Adrenal gland (tissue), 12 donors: ENCODE measurements around the gene FRY. TPM values are rescaled to one million over a fixed set of nuclear protein-coding genes. Genes with fewer than 3 reads are reported as not detected.
A peak's percentile ranks its signal among the peaks of the same experiment; 100 is the strongest.

Experiments
- DNase-seq, 7 donors: peaks; one replicate each; pipeline ENCODE4 v3.0.0-alpha.2; 2019 to 2020
- H3K27ac ChIP-seq, 5 donors: fragments of 200-600 bp; sonication (generic) in 4 of 5; 1 replicate in 3 of 5; 2 replicates in 2 of 5; pipeline versions ENCODE4 v1.5.1 to v1.8.0; 2016 to 2020; ENCODE audit warnings: mild to moderate bottlenecking in 1 of 5
- H3K27me3 ChIP-seq: fragments of 200-600 bp; 2 replicates; pipeline ENCODE4 v1.8.0; 2021
- H3K36me3 ChIP-seq, 2 donors: fragments of 200-600 bp; replicated peaks in 1 of 2; 1 replicate in 1 of 2; 2 replicates in 1 of 2; pipeline versions ENCODE4 v1.5.1 to v1.8.0; 2018 to 2022
- H3K4me1 ChIP-seq, 2 donors: fragments of 200-600 bp; replicated peaks in 1 of 2; 1 replicate in 1 of 2; 2 replicates in 1 of 2; pipeline versions ENCODE4 v1.5.1 to v1.8.0; 2018 to 2021
- H3K4me3 ChIP-seq, 4 donors: fragments of 200-600 bp; sonication (generic) in 3 of 4; one replicate each; pipeline ENCODE4 v1.5.1; 2016 to 2018
- H3K9me3 ChIP-seq, 3 donors: fragments of 200-600 bp; sonication (generic) in 1 of 3; replicated peaks in 1 of 3; 1 replicate in 2 of 3; 2 replicates in 1 of 3; pipeline versions ENCODE4 v1.5.1 to v1.8.0; 2016 to 2021
- CTCF ChIP-seq, 6 experiments: fragments of 450-650 bp in 4 of 6; fragments of 200-600 bp in 2 of 6; sonication (generic) in 1 of 6; IDR thresholded peaks; 1 replicate in 5 of 6; 2 replicates in 1 of 6; pipeline versions ENCODE4 v1.5.1 to v1.8.0; 2016 to 2021; ENCODE audit warnings: antibody characterized with exemption in 6 of 6, mild to moderate bottlenecking in 2 of 6, moderate library complexity in 1 of 6
- POLR2A ChIP-seq, 2 donors: fragments of 450-650 bp; IDR thresholded peaks; one replicate each; pipeline ENCODE4 v1.6.1; 2017; ENCODE audit warnings: antibody characterized with exemption in 2 of 2, mild to moderate bottlenecking in 2 of 2, moderate library complexity in 1 of 2
- WGBS, 4 donors: extraction: QIAGEN DNeasy Blood & Tissue Kit in 2 of 4; methylation state at CpG; one replicate each; pipeline versions ENCODE4 v1.1.5 to v1.1.7; 2013 to 2017; 5-methylcytosine and 5-hydroxymethylcytosine counted together
- intact Hi-C, 2 donors: fragments of 100-400 bp; cut with DNase I; formaldehyde crosslinking; loops; one replicate each; pipeline versions ENCODE4 v1.14.1 to v1.15.0; 2022 to 2023
- polyA plus RNA-seq, 3 donors: library from polyadenylated mRNA; stranded (reverse); fragments of 200-250 nt in 2 of 3; fragments of 350-450 nt in 1 of 3; fragmentation: Illumina TruSeq in 1 of 3; extraction: RNeasy Lipid Tissue Mini Kit (QIAGEN cat#74804) in 1 of 3; gene quantifications; one replicate each; pipeline ENCODE4 v1.2.3, GENCODE V29; 2013 to 2014
- total RNA-seq, 9 donors: library from RNA; depleted of rRNA in 4 of 9; stranded (reverse); fragments of >200 nt in 4 of 9; fragments of 120-200 nt in 1 of 9; fragmentation: NEBNext Ultra II Directional in 1 of 9; extraction: Animal tissue kit (Norgen Biotek cat#: 25700) in 1 of 9; gene quantifications; one replicate each; pipeline versions ENCODE4 v1.1.0 to v1.2.4, GENCODE V29; 2013 to 2023
- donor health status: healthy with polysubstance abuse.
- donor health status: Bipolar disorder and iron deficiency.
- donor health status: DM: yes; HTN: yes; CAD: no.
- donor health status: DM: no; HTN: no; CAD: no.
- donor health status: DM: no; HTN: no; CAD: no.
- donor health status: DM: yes; HTN: yes; CAD: no.

FRY gene
- total and polyA plus RNA-seq, 12 donors, result 1.5 to 17.2 (median 7.3) TPM

GRCh38 chr13:32028711-32029110, 2.9 kb upstream of the FRY start:
- 90 to 95% (median 93%) methylated on average over 3 of the region's 3 CpGs for WGBS, 4 donors
- Histone ChIP-seq H3K36me3 (no peaks in the 10 kb centered on the region), H3K4me3 (no peak overlapping the region), H3K27ac (no peak overlapping the region), H3K27me3 (no peaks in the 10 kb centered on the region), H3K4me1 (peaks cover 0 to 7% of the 10 kb centered on the region in 2 donors), H3K9me3 (no peaks in the 10 kb centered on the region)
- intact Hi-C loops, result no loop called here
- DNase-seq, result no peak
- TF ChIP-seq POLR2A (IDR thresholded peaks at IDR 0.05), result no peak
- no peak for TF ChIP-seq CTCF (IDR thresholded peaks at IDR 0.05)

- Histone ChIP-seq H3K36me3 (no peaks in the 10 kb centered on the region), H3K27me3 (no peaks in the 10 kb centered on the region), H3K4me3 (no peak overlapping the region), H3K4me1 (peaks cover 0 to 7% of the 10 kb centered on the region in 2 donors), H3K27ac (no peak overlapping the region), H3K9me3 (no peaks in the 10 kb centered on the region)
- intact Hi-C loops, result no loop called here
- no peak for DNase-seq
- TF ChIP-seq CTCF (IDR thresholded peaks at IDR 0.05), result no peak
- no peak for TF ChIP-seq POLR2A (IDR thresholded peaks at IDR 0.05)
- WGBS, 4 donors, result 91 to 93% (median 92%) methylated on average over 6 of the region's 6 CpGs
These were observed 1.9 kb upstream of the FRY start for GRCh38 chr13:32029684-32030083.

GRCh38 chr13:32031815-32032370, 319 bp downstream of the FRY start:
- H3K27ac ChIP-seq, result peak overlapping the region in 4 of 5 donors; percentile 5 to 81 (median 52)
- intact Hi-C loops, result no loop called here
- WGBS, 4 donors, result 14 to 27% (median 18%) methylated on average over 3 of the region's 3 CpGs
- no peak for DNase-seq
- peaks cover 0 to 7% of the 10 kb centered on the region in 2 donors for H3K4me1 ChIP-seq
- H3K4me3 ChIP-seq, result peak overlapping the region in 2 of 4 donors; percentile 54 to 63
- no peaks in the 10 kb centered on the region for H3K9me3 ChIP-seq
- no peaks in the 10 kb centered on the region for H3K36me3 ChIP-seq
- H3K27me3 ChIP-seq, result no peaks in the 10 kb centered on the region
- TF ChIP-seq POLR2A (IDR thresholded peaks at IDR 0.05) (no peak), CTCF (IDR thresholded peaks at IDR 0.05) (no peak)

GRCh38 chr13:32032759-32033158, 1.2 kb downstream of the FRY start:
- Histone ChIP-seq H3K4me3 (no peak overlapping the region), H3K9me3 (no peaks in the 10 kb centered on the region), H3K27ac (peak overlapping the region in 1 of 5 donors; percentile 81), H3K4me1 (peaks cover 0 to 7% of the 10 kb centered on the region in 2 donors), H3K36me3 (no peaks in the 10 kb centered on the region), H3K27me3 (no peaks in the 10 kb centered on the region)
- DNase-seq, result no peak
- intact Hi-C loops, result no loop called here
- TF ChIP-seq CTCF (IDR thresholded peaks at IDR 0.05) (no peak), POLR2A (IDR thresholded peaks at IDR 0.05) (no peak)
- 71 to 86% (median 76%) methylated on average over 1 of the region's 1 CpG for WGBS, 4 donors
